HG02973 (cell line): ENCODE data around the gene ZNF341.

ENCODE experiments used
- ATAC-seq: cut with Tn5 transposase; IDR thresholded peaks from one replicate; pipeline ENCODE4 v1.9.1; 2021; ENCODE audit warnings: moderate library complexity; ENCODE audit not compliant: unreplicated experiment

ZNF341 gene

GRCh38 chr20:33701629-33702450 lies 30.0 kb upstream of the ZNF341 start:
- no peak for ATAC-seq

GRCh38 chr20:33702861-33703260 lies 28.9 kb upstream of the ZNF341 start:
- ATAC-seq, result no peak

GRCh38 chr20:33703498-33704137 lies 28.2 kb upstream of the ZNF341 start:
- ATAC-seq, result no peak

DNA sequence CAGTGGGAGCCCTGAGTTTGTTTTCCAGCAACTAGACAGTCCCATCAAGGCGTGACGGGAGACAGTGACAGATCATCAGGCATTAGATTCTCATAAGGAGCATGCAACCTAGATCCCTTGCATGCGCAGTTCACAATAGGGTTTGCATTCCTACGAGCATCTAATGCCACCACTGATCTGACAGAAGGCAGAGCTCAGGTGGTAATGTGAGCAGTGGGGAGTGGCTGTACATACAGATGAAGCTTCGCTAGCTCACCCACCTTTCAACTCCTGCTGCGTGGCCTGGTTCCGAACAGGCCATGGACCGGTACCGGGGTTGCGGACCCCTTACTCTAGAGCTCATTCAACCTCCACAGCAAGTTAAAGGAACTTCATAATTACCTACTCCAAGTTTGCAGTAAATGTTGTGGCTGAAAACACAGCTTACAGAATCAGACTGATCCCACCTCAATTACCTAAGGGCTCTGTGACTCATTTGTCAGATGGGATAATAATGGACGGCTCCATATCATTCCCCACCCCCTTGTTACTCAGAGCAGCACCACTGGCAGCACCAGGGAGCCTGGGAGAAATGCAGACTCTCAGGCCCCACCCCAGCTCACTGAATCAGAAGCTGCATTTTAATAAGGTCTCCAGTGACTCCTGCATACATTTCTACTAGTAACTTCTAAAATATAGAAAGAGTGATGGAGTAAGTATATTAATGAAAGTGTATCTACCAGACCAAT lies 27.4 kb upstream of the ZNF341 start:
- no peak for ATAC-seq

DNA sequence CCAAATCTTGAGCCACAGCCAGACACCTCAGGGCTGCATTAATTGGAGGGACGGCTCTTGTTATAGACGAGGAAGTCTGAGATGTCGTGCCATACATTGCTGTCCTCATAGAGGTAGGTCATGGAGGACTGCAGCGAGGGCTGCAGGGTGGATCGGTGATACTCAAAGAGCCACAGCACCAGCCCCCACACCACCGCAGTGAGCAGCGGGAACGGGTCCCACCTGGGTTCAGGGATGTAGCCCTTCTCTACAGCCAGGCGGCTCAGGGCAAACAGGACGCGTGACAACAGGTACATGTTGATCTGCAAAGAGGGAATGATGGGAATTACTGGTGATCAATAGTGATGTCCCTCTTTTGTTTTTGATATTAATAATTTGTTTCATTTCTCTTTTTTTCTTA lies 24.1 kb upstream of the ZNF341 start:
- no peak for ATAC-seq

DNA sequence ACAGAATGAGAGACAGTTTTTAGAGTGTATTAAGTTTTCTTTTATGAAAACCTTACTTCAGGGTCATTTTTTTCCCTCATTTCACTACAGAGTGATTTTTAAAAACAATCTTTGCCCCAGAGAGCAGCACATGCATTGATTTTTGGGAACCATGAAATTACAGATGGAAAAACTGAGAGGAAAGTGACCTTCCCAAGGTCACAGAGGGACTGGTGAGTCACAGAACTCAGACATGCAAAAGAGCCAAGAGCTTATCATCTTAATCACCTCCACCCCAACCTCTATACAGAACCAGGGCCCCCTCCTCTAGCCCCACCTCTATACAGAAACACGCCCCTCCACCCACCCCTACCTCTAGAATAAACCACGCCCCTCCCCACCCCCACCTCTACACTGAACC lies 22.4 kb upstream of the ZNF341 start:
- no peak for ATAC-seq

- no peak for ATAC-seq
Measured at GRCh38 chr20:33709905-33710541, 21.8 kb upstream of the ZNF341 start.

GRCh38 chr20:33710681-33711445 lies 20.9 kb upstream of the ZNF341 start:
- no peak for ATAC-seq

DNA sequence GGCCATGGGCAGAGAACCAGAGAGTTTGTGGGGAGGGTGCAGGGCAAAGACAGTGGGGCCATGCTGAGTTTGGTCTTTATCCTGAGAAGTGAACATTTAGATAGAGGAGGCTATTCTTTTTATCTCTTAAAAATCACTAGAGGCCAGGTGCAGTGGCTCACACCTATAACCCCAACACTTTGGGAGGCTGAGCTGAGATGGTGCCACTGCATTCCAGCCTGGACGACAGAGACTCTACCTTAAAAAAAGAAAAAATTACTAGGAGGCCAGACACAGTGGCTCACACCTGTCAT lies 20.4 kb upstream of the ZNF341 start:
- ATAC-seq, result no peak

- ATAC-seq, result no peak
Measured at GRCh38 chr20:33713865-33714367, 17.9 kb upstream of the ZNF341 start.

DNA sequence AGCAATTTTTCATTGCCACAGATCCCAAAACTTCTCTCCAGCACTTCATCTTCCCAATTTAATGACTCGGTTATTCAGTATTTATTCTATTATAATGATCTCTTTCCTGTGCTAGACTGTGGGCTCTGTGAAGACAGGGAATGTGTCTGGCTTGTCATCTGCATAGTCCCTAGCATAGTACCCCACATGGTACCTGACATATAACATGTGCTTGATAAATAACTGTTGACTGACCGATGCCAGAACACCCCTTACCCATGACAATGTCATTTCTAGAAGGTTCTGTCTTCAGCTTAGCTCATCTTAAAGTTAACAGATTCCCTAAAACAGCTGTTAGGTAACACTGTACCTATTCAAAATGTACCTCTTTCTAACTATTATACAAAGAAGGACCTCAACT lies 15.3 kb upstream of the ZNF341 start:
- no peak for ATAC-seq

GRCh38 chr20:33719277-33719988 lies 12.4 kb upstream of the ZNF341 start:
- no peak for ATAC-seq

GRCh38 chr20:33719989-33720709 lies 11.6 kb upstream of the ZNF341 start, which contains the start of gene PXMP4:
Gene PXMP4, minus strand, starts transcription at chr20:33720310. Its CDS starts 103 bp downstream, at chr20:33720207.
- peak; percentile 93 for ATAC-seq

DNA sequence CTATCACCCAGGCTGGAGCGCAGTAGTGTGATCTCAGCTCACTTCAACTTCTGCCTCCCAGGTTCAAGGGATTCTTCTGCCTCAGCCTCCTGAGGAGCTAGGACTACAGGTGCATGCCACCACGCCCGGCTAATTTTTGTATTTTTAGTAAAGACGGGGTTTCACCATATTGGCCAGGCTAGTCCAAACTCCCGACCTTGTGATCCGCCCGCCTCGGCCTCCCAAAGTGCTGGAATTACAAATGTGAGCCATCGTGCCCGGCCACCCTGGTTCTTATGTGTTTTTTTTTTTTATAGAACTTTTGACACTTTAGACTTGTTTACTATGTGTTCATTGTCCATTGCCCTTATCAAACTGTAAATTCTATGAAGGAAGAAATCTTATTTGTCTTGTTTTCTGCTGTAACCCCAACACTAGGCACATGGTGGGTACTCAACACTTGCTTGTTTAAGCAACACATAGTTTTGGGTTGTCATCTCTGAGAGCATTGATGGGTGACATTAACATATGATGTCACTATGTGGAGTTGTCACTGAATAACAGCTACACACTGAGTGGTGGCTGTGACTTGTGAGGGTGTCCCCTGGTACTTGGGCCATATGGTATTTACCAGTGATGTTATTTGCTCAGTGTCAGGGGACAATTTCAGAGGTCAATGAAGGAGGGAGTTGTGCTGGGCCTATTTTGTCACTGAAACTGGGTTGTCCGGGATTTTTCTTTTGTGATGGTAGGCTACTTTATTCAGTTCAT lies 10.2 kb upstream of the ZNF341 start:
- ATAC-seq, result no peak

DNA sequence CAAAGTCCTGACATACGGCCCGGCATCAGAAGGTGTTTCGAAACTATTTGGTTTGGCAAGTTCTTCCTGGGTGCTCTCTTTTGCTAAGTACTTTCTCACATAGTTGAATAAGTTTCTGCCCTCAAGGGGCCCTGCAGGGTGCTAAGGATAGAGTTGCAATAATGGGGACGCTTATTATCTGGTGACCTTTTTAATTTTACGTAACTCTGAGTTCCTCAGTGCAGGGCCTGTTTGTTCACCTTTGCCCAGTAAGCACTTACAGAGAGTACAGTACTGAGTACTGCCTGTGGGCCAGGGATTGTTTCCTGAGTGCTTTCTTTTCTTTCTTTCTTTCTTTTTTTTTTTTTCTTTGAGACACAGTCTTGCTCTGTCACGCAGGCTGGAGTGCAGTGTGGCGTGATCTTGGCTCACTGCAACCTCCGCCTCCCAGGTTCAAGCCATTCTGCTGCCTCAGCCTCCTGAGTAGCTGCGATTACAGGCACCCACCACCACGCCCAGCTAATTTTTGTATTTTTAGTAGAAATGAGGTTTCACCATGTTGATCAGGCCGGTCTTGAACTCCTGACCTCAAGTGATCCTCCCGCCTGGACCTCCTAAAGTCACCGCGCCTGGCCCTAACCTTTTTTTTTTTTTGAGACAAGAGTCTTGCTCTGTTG lies 7.2 kb upstream of the ZNF341 start:
- no peak for ATAC-seq

- no peak for ATAC-seq
Measured at GRCh38 chr20:33725607-33726264, 6.1 kb upstream of the ZNF341 start.

DNA sequence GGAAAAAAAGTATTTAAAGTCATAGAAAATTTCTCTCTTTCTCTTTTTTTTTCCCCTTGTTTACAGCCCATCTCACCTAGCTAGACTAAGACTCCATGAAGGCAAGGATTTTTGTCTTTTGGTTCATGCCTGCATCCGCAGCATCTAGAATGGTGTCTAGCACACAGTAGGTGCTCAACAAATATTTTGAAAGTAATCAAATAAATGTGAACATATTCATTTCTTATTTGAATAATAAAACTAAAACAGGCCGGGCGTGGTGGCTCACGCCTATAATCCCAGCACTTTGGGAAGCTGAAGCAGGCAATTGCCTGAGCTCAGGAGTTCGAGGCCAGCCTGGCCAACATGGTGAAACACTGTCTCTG lies 4.7 kb upstream of the ZNF341 start:
- no peak for ATAC-seq

DNA sequence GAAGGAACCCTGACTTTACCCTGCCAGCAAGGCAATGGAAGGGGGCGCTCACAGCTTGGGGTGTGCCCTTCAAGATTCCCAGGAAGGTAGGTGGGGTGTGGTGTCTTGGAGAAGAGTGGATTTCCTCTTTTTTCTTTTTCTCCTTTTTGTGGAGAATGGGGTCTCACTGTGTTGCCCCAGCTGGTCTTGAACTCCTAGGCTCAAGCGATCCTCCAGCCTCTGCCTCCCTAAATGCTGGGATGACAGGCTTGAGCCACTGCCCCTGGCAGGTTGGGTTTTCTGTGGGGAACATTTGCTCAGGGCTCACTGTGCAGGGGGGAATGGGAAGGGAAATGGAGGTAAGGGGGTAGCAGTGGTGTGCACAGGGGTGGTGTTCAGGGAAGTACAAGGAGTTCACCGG lies 4.0 kb upstream of the ZNF341 start:
- ATAC-seq, result no peak
